Erythroblast (primary cell): ENCODE results near the gene HDAC2.

Source experiments
- GATA1 ChIP-seq: IDR thresholded peaks from 2 replicates; pipeline ENCODE4 v1.6.1; 2011; ENCODE audit warnings: low read depth, mild to moderate bottlenecking, control low read depth, low read length, moderate library complexity
- POLR2A ChIP-seq: IDR thresholded peaks from 2 replicates; pipeline ENCODE4 v1.6.1; 2011; ENCODE audit warnings: mild to moderate bottlenecking, low read length

DNA sequence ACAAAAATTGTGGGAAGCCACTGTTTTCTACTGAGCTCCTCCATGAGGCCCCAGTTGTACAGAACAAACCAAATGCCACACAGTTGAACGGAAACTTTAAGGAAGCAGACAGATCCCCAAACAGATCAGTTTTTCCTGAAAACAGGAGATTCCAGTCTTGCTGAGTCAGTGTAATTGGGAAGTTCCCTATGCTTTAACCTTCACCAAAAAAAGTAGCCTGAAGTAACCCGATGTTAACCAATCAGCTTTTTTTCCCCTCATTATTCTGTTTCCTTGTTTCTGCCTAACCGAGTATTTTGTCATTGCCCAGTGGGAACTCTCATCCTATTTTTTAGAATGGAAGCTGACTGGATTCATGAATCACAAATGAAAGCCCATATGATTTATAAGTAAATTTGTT, 77.1 kb downstream of the HDAC2 start:
- no peak for TF ChIP-seq POLR2A
- no peak for TF ChIP-seq GATA1
